H1 (cell line): ENCODE measurements around the gene ELAVL2. TPM values are rescaled to one million over a fixed set of nuclear protein-coding genes. Genes with fewer than 3 reads are reported as not detected.

Source experiments
- CTCF ChIA-PET: fragments of 300-600 bp; sonication (Branson Sonifier 250); formaldehyde crosslinking; loops from one replicate; lab custom pipeline; 2021; ENCODE audit not compliant: partially characterized antibody; lab: Charles Lee
- POLR2A ChIA-PET: fragments of 300-600 bp; sonication (Branson Sonifier 250); formaldehyde crosslinking; loops from one replicate; lab custom pipeline; 2021; ENCODE audit warnings: inconsistent platforms; ENCODE audit not compliant: partially characterized antibody; lab: Charles Lee
- DNase-seq, 2 experiments: peaks; one replicate each; pipeline versions ENCODE4 v3.0.0 to v3.0.0-alpha.2; 2010 to 2022; ENCODE audit warnings: low spot score in 2 of 2, low read depth in 1 of 2, mixed read lengths in 1 of 2
- FAIRE-seq: peaks from 2 replicates; lab custom pipeline; 2011; peaks lifted over from hg19 to GRCh38; lab: Jason Lieb, UNC
- H2AFZ ChIP-seq: 2 replicates; pipeline ENCODE4 v1.8.1; 2012; ENCODE audit warnings: low read length, inconsistent platforms
- H2AK5ac ChIP-seq: 2 replicates; pipeline ENCODE4 v1.6.1; 2013; ENCODE audit warnings: low read depth, low read length
- H2BK120ac ChIP-seq: replicated peaks from 2 replicates; pipeline ENCODE3; 2013; ENCODE audit warnings: low read depth, low read length, inconsistent platforms
- H2BK12ac ChIP-seq: 2 replicates; pipeline ENCODE4 v1.6.1; 2013; ENCODE audit warnings: low read depth, low read length
- H2BK15ac ChIP-seq: 2 replicates; pipeline ENCODE4 v1.6.1; 2013; ENCODE audit warnings: low read length
- H2BK20ac ChIP-seq: 2 replicates; pipeline ENCODE4 v1.6.1; 2013; ENCODE audit warnings: low read length
- H2BK5ac ChIP-seq: 2 replicates; pipeline ENCODE4 v1.6.1; 2013; ENCODE audit warnings: low read depth, low read length
- H3K14ac ChIP-seq: 2 replicates; pipeline ENCODE4 v1.6.1; 2013; ENCODE audit warnings: inconsistent platforms; ENCODE audit not compliant: insufficient read length
- H3K18ac ChIP-seq: 2 replicates; pipeline ENCODE4 v1.6.1; 2013; ENCODE audit warnings: low read length; ENCODE audit errors: extremely low read depth
- H3K23ac ChIP-seq: 2 replicates; pipeline ENCODE4 v1.6.1; 2013; ENCODE audit warnings: inconsistent platforms; ENCODE audit not compliant: insufficient read length
- H3K23me2 ChIP-seq: 2 replicates; pipeline ENCODE4 v1.6.1; 2013; ENCODE audit warnings: low read depth, low read length
- H3K27ac ChIP-seq: 2 replicates; pipeline ENCODE4 v1.6.1; 2011; ENCODE audit warnings: low read depth, low read length, inconsistent platforms
- H3K27me3 ChIP-seq, 4 experiments: replicated peaks in 1 of 4; 1 replicate in 1 of 4; 2 replicates in 3 of 4; pipeline versions ENCODE4 v1.6.1 to v1.8.1; 2011 to 2013; ENCODE audit warnings: low read length in 3 of 4, mild to moderate bottlenecking in 3 of 4, inconsistent platforms in 2 of 4, mixed read lengths in 2 of 4, moderate library complexity in 1 of 4; ENCODE audit not compliant: control insufficient read depth in 3 of 4, insufficient read depth in 3 of 4; ENCODE audit errors: extremely low read depth in 1 of 4
- H3K36me3 ChIP-seq, 4 experiments: 2 replicates each; pipeline versions ENCODE4 v1.6.1 to v1.8.1; 2011 to 2013; ENCODE audit warnings: mild to moderate bottlenecking in 4 of 4, low read length in 3 of 4, moderate library complexity in 2 of 4, control low read depth in 1 of 4, inconsistent platforms in 1 of 4; ENCODE audit not compliant: insufficient read depth in 4 of 4, control insufficient read depth in 2 of 4
- H3K4ac ChIP-seq: replicated peaks from 2 replicates; pipeline ENCODE3; 2013; ENCODE audit warnings: low read length, low read depth, mixed read lengths, inconsistent platforms; ENCODE audit not compliant: insufficient read length
- H3K4me1 ChIP-seq, 4 experiments: replicated peaks in 1 of 4; 1 replicate in 1 of 4; 2 replicates in 3 of 4; pipeline versions ENCODE4 v1.6.1 to v1.8.1; 2011 to 2013; ENCODE audit warnings: low read length in 3 of 4, inconsistent platforms in 2 of 4, mixed read lengths in 1 of 4; ENCODE audit not compliant: insufficient read depth in 4 of 4, control insufficient read depth in 3 of 4
- H3K4me2 ChIP-seq, 2 experiments: 2 replicates each; pipeline versions ENCODE4 v1.6.1 to v1.8.1; 2011 to 2013; ENCODE audit warnings: low read depth in 2 of 2, low read length in 2 of 2, control low read depth in 1 of 2, inconsistent platforms in 1 of 2, mild to moderate bottlenecking in 1 of 2; ENCODE audit not compliant: insufficient read depth in 1 of 2
- H3K4me3 ChIP-seq, 4 experiments: fragments of 200-600, 300-600 bp in 1 of 4; sonication (generic), shearing (Covaris generic), sonication (Bioruptor Twin) in 1 of 4; 2 replicates each; pipeline versions ENCODE4 v1.5.1 to v1.8.1; 2011 to 2016; ENCODE audit warnings: low read length in 4 of 4, low read depth in 3 of 4, control low read depth in 2 of 4, inconsistent platforms in 2 of 4, mild to moderate bottlenecking in 2 of 4, mixed read lengths in 1 of 4, moderate library complexity in 1 of 4; ENCODE audit not compliant: insufficient read depth in 2 of 4; ENCODE audit errors: extremely low read depth in 1 of 4
- H3K56ac ChIP-seq: replicated peaks from 2 replicates; pipeline ENCODE3; 2013; ENCODE audit warnings: low read depth, mild to moderate bottlenecking, mixed read lengths, low read length, inconsistent platforms; ENCODE audit not compliant: insufficient read length
- H3K79me1 ChIP-seq: 2 replicates; pipeline ENCODE4 v1.6.1; 2013; ENCODE audit warnings: low read depth, low read length, control low read depth
- H3K79me2 ChIP-seq, 2 experiments: 2 replicates each; pipeline versions ENCODE4 v1.6.1 to v1.8.1; 2012 to 2013; ENCODE audit warnings: low read length in 2 of 2, mild to moderate bottlenecking in 2 of 2, inconsistent platforms in 1 of 2; ENCODE audit not compliant: insufficient read depth in 2 of 2, control insufficient read depth in 1 of 2
- H3K9ac ChIP-seq, 4 experiments: replicated peaks in 1 of 4; 1 replicate in 1 of 4; 2 replicates in 3 of 4; pipeline versions ENCODE4 v1.6.1 to v1.8.1; 2011 to 2013; ENCODE audit warnings: low read depth in 3 of 4, low read length in 3 of 4, control low read depth in 2 of 4, mild to moderate bottlenecking in 2 of 4, moderate library complexity in 2 of 4, inconsistent platforms in 1 of 4; ENCODE audit errors: extremely low read depth in 1 of 4
- H3K9me3 ChIP-seq, 2 experiments: 2 replicates each; pipeline versions ENCODE4 v1.6.1 to v1.8.1; 2012 to 2013; ENCODE audit warnings: mild to moderate bottlenecking in 2 of 2, moderate library complexity in 2 of 2, control low read depth in 1 of 2, inconsistent platforms in 1 of 2, low read depth in 1 of 2, low read length in 1 of 2, mixed read lengths in 1 of 2; ENCODE audit not compliant: insufficient read depth in 2 of 2
- H4K20me1 ChIP-seq, 2 experiments: replicated peaks in 1 of 2; 2 replicates each; pipeline versions ENCODE3 to v1.8.1; 2011 to 2013; ENCODE audit warnings: inconsistent platforms in 2 of 2, low read length in 2 of 2, mild to moderate bottlenecking in 1 of 2; ENCODE audit not compliant: insufficient read depth in 2 of 2, control insufficient read depth in 1 of 2
- H4K5ac ChIP-seq: 2 replicates; pipeline ENCODE4 v1.6.1; 2013; ENCODE audit warnings: low read length, low read depth, mixed read lengths, inconsistent platforms; ENCODE audit not compliant: insufficient read length
- H4K8ac ChIP-seq: 2 replicates; pipeline ENCODE4 v1.8.0; 2013; ENCODE audit warnings: mild to moderate bottlenecking, moderate library complexity, low read length, inconsistent platforms; ENCODE audit not compliant: insufficient read depth; ENCODE audit errors: extremely low read depth
- H4K91ac ChIP-seq: replicated peaks from 2 replicates; pipeline ENCODE3; 2013; ENCODE audit warnings: low read length, mixed read lengths, inconsistent platforms; ENCODE audit not compliant: insufficient read length
- GABPA ChIP-seq: IDR thresholded peaks from 2 replicates; pipeline ENCODE4 v1.6.1; 2011; ENCODE audit warnings: mild to moderate bottlenecking, low read length, moderate library complexity, borderline replicate concordance; ENCODE audit not compliant: insufficient read depth
- GTF2F1 ChIP-seq: IDR thresholded peaks from 2 replicates; pipeline ENCODE4 v1.6.1; 2012; ENCODE audit warnings: low read depth, low read length, improper control_type of control experiment, borderline replicate concordance
- HDAC6 ChIP-seq: IDR thresholded peaks from one replicate; pipeline ENCODE4 v1.7.1; 2012; ENCODE audit warnings: low read depth, mild to moderate bottlenecking, inconsistent platforms, low read length, moderate library complexity
- WGBS, 2 experiments: shearing (Covaris generic) in 1 of 2; methylation state at CpG; one replicate each; pipeline versions ENCODE4 v1.1.6 to v1.1.7; 2013 to 2015; ENCODE audit warnings: low lambda C conversion rate in 2 of 2, mixed read lengths in 2 of 2, inconsistent platforms in 1 of 2, low coverage in 1 of 2, missing lambda C conversion rate in 1 of 2; ENCODE audit not compliant: insufficient replicate concordance in 2 of 2, insufficient coverage in 1 of 2, insufficient read length in 1 of 2; ENCODE audit errors: extremely low coverage in 1 of 2, missing lambda C conversion rate in 1 of 2; 5-methylcytosine and 5-hydroxymethylcytosine counted together
- polyA plus RNA-seq, 7 experiments: library from polyadenylated mRNA; depleted of rRNA in 3 of 7; stranded (reverse) in 5 of 7; unstranded in 2 of 7; fragments of >200 nt in 5 of 7; fragments of 200-250 nt in 2 of 7; gene quantifications; 1 replicate in 5 of 7; 2 replicates in 1 of 7; 4 replicates in 1 of 7; pipeline versions ENCODE4 v1.2.1 to v1.2.3, GENCODE V29; 2011 to 2013; ENCODE audit warnings: missing spikeins in 2 of 7, mixed read lengths in 2 of 7
- total RNA-seq: library from RNA; stranded (reverse); fragmentation: NEBNext Ultra II Directional; extraction: Animal tissue kit (Norgen Biotek cat#: 25700); gene quantifications from 2 replicates; pipeline ENCODE4 v1.2.1, GENCODE V29; 2021

The ELAVL2 gene
- total and polyA plus RNA-seq, 2 of the 8 experiments (the other 6 are each of a cell fraction or from before 2014, with no cell fraction given): 4.9 to 21.9 TPM

GRCh38 chr9:23779220-23779619, 46.8 kb downstream of the ELAVL2 start:
- TF ChIP-seq HDAC6: no peak
- no peak for TF ChIP-seq GTF2F1
- TF ChIP-seq GABPA: no peak
- Histone ChIP-seq H2AK5ac (no peak overlapping the region), H4K20me1 (no peaks in the 10 kb centered on the region), H3K27ac (0 out of 2 replicates have a peak overlapping the region, but pooled peaks have one; percentile 33), H2BK15ac (no peak overlapping the region), H3K79me2 (peaks cover 5 to 98% of the 10 kb centered on the region in 2 experiments), H3K9me3 (no peaks in the 10 kb centered on the region), H3K14ac (no peak overlapping the region), H2BK5ac (0 out of 2 replicates have a peak overlapping the region, but pooled peaks have one; percentile 2), H2AFZ (no peak overlapping the region), H4K91ac (no peak overlapping the region), H3K4me2 (peak overlapping the region; percentile 21 to 56), H2BK12ac (peak overlapping the region; percentile 4; the same call in 1 of the 2 replicates), H2BK120ac (no peak overlapping the region), H3K4ac (no peak overlapping the region), H4K8ac (no peak overlapping the region), H3K36me3 (no peaks in the 10 kb centered on the region), H3K56ac (no peak overlapping the region), H2BK20ac (0 out of 2 replicates have a peak overlapping the region, but pooled peaks have one; percentile 28), H3K23me2 (no peaks in the 10 kb centered on the region), H4K5ac (no peak overlapping the region), H3K18ac (no peak overlapping the region), H3K79me1 (peaks cover 5% of the 10 kb centered on the region; the same call in 1 of the 2 replicates), H3K4me1 (peaks cover 15 to 30% (median 26%) of the 10 kb centered on the region in 4 experiments), H3K23ac (no peak overlapping the region), H3K4me3 (peak overlapping the region in 1 of 4 experiments; percentile 39; a peak in 2 of 8 replicates), H3K27me3 (no peaks in the 10 kb centered on the region), H3K9ac (no peak overlapping the region; a peak in 1 of 7 replicates)
- ChIA-PET POLR2A (interaction anchor here (0.7 to 1.2 kb wide), 2 partner anchors 11 to 21 kb away, joined by 3 to 4 read pairs; no protein-coding TSS in a partner anchor), CTCF (interaction anchor here (1.0 kb wide), 1 partner anchor 8 kb away, joined by 4 read pairs; no protein-coding TSS in a partner anchor)
- no peak for DNase-seq
- 17% methylated on average over 2 of the region's 2 CpGs; no CpG with 5 or more reads in 1 of the 2 experiments for WGBS, 2 experiments
- FAIRE-seq: no peak
